NB4 (cell line): ENCODE measurements around the gene CCL16.
"Not testable (repeated sequence)": the region's sequence is repeated elsewhere in the genome, so short reads cannot be mapped to it uniquely, and the experiment has no call there.

Experiments used
- DNase-seq: peaks from one replicate; pipeline ENCODE4 v3.0.0; 2010; ENCODE audit warnings: low read depth
- H3K4me3 ChIP-seq: one replicate; pipeline ENCODE4 v1.5.1; 2011; ENCODE audit warnings: mild to moderate bottlenecking, low read depth, low read length, moderate library complexity
- CTCF ChIP-seq: IDR thresholded peaks from one replicate; pipeline ENCODE4 v1.5.1; 2012; ENCODE audit warnings: low read depth, low read length
- MYC ChIP-seq: IDR thresholded peaks from 2 replicates; pipeline ENCODE4 v1.6.1; 2011; ENCODE audit warnings: low read depth, low read length
- POLR2A ChIP-seq: IDR thresholded peaks from 2 replicates; pipeline ENCODE4 v1.6.1; 2011; ENCODE audit warnings: mild to moderate bottlenecking; ENCODE audit not compliant: insufficient read length; ENCODE audit errors: extremely low read depth
- TF ChIP-seq, protein P1 (sequence below): IDR thresholded peaks from 2 replicates; pipeline ENCODE4 v1.6.1; 2011; ENCODE audit warnings: low read depth, low read length

CCL16 gene

DNA sequence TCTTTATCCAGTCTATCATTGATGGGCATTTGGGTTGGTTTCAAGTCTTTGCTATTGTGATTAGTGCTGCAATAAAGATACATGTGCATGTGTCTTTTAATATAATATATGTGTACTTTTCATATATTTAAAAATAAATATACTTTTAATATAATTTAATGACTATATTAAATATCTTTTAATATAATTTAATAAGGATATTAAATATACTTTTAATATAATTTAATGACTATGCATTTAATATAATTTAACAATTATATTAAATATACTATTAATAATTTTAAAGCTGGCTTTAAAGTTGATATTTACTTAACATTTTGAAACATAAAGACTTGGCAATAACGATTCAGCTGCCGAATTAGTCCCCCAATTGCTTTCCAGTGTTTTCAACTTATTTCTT, 35.3 kb upstream of the CCL16 start:
- no peak for TF ChIP-seq MYC
- no peak for TF ChIP-seq CTCF
- TF ChIP-seq POLR2A: no peak
- TF ChIP-seq, protein P1, sequence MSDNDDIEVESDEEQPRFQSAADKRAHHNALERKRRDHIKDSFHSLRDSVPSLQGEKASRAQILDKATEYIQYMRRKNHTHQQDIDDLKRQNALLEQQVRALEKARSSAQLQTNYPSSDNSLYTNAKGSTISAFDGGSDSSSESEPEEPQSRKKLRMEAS: no peak
- DNase-seq: no peak
- H3K4me3 ChIP-seq: no peak overlapping the region

DNA sequence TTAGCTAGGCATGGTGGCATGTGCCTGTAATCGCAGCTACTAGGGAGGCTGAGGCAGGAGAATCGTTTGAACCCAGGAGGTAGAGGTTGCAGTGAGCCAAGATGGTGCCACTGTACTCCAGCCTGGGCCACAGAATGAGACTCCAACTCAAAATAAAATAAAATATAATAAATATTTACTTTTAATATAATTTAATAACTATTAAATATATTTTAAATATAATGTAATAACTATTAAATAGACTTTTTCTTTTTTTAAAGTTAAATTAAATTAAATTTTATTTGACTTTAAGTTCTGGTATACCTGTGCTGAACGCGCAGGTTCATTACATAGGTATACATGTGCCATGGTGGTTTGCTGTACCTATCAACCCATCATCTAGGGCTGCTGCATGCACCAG, 34.6 kb upstream of the CCL16 start:
- H3K4me3 ChIP-seq, DNase-seq: not testable (repeated sequence)

GRCh38 chr17:36014946-36015345, 33.6 kb upstream of the CCL16 start:
- H3K4me3 ChIP-seq: no peak overlapping the region
- DNase-seq: no peak
- TF ChIP-seq, protein P1: no peak
- TF ChIP-seq CTCF (no peak), MYC (no peak), POLR2A (no peak)

GRCh38 chr17:36011201-36011600, 29.9 kb upstream of the CCL16 start:
- no peak for DNase-seq
- TF ChIP-seq CTCF: no peak
- no peak for TF ChIP-seq MYC
- TF ChIP-seq POLR2A: no peak
- TF ChIP-seq, protein P1: no peak
- no peak overlapping the region for H3K4me3 ChIP-seq

GRCh38 chr17:36008998-36009665, 27.8 kb upstream of the CCL16 start:
- H3K4me3 ChIP-seq: no peak overlapping the region
- no peak for TF ChIP-seq MYC
- TF ChIP-seq POLR2A: no peak
- TF ChIP-seq, protein P1: no peak
- TF ChIP-seq CTCF: peak; percentile 50
- DNase-seq: peak; percentile 23

- DNase-seq: no peak
- H3K4me3 ChIP-seq: no peak overlapping the region
- TF ChIP-seq CTCF: no peak
- TF ChIP-seq MYC: no peak
- TF ChIP-seq POLR2A: no peak
- TF ChIP-seq, protein P1: no peak
Observed at GRCh38 chr17:36004594-36005108, 23.4 kb upstream of the CCL16 start.
